ENCODE results near the gene ARID5B.

GRCh38 chr10:62108759-62109586 lies 207.5 kb downstream of the ARID5B start:
- no peak for TF ChIP-seq POLR2A (IDR thresholded peaks at IDR 0.05; ENCODE audit: low read depth, low read length)
- TF ChIP-seq TAF1 (IDR thresholded peaks at IDR 0.05; ENCODE audit: low read depth, low read length): no peak
- no peak for TF ChIP-seq POLR2AphosphoS5 (IDR thresholded peaks at IDR 0.05; ENCODE audit: low read depth, low read length)
- TF ChIP-seq PAX5 (IDR thresholded peaks at IDR 0.05; ENCODE audit: insufficient read depth, low read length, severe bottlenecking): no peak

Data from GM12891 (cell line).